Tibial nerve (tissue), 4 donors: ENCODE measurements around the gene HOPX. TPM values are rescaled to one million over a fixed set of nuclear protein-coding genes. Genes with fewer than 3 reads are reported as not detected.

ENCODE experiments used
- DNase-seq, 2 donors: peaks; one replicate each; pipeline ENCODE4 v3.0.0-alpha.2; 2019; ENCODE audit warnings: low spot score in 2 of 2
- H3K27ac ChIP-seq, 4 donors: fragments of 200-600 bp; sonication (generic) in 3 of 4; one replicate each; pipeline ENCODE4 v1.5.1; 2017 to 2019; ENCODE audit warnings: mild to moderate bottlenecking in 1 of 4
- H3K27me3 ChIP-seq, 2 donors: fragments of 200-600 bp; sonication (generic) in 1 of 2; one replicate each; pipeline versions ENCODE4 v1.5.1 to v1.6.0; 2017 to 2019
- H3K36me3 ChIP-seq, 3 donors: fragments of 200-600 bp; sonication (generic); one replicate each; pipeline ENCODE4 v1.5.1; 2018 to 2019
- H3K4me1 ChIP-seq, 4 donors: fragments of 200-600 bp; sonication (generic) in 3 of 4; one replicate each; pipeline ENCODE4 v1.5.1; 2017 to 2019
- H3K4me3 ChIP-seq, 4 donors: fragments of 200-600 bp; sonication (generic) in 3 of 4; one replicate each; pipeline ENCODE4 v1.5.1; 2017 to 2019; ENCODE audit warnings: mild to moderate bottlenecking in 1 of 4, moderate library complexity in 1 of 4
- H3K9me3 ChIP-seq, 4 donors: fragments of 200-600 bp; sonication (generic) in 3 of 4; one replicate each; pipeline ENCODE4 v1.5.1; 2017 to 2019
- EP300 ChIP-seq, 2 donors: sonication (generic); formaldehyde crosslinking; IDR thresholded peaks; one replicate each; pipeline ENCODE4 v1.6.1; 2017; ENCODE audit warnings: antibody characterized with exemption in 2 of 2, mild to moderate bottlenecking in 1 of 2
- POLR2A ChIP-seq, 2 donors: fragments of 450-650 bp; IDR thresholded peaks; one replicate each; pipeline ENCODE4 v1.6.1; 2017; ENCODE audit warnings: antibody characterized with exemption in 2 of 2, mild to moderate bottlenecking in 2 of 2, moderate library complexity in 2 of 2
- WGBS, 2 donors: methylation state at CpG; one replicate each; pipeline ENCODE4 v1.1.5; 2018; 5-methylcytosine and 5-hydroxymethylcytosine counted together
- total RNA-seq, 4 donors: library from RNA; depleted of rRNA; stranded (reverse); fragments of >200 nt; gene quantifications; one replicate each; pipeline ENCODE4 v1.1.0, GENCODE V29; 2016
- TF ChIP-seq, protein P1 (sequence below), 5 experiments: fragments of 200-600 bp in 3 of 5; fragments of 450-650 bp in 2 of 5; sonication (generic) in 3 of 5; IDR thresholded peaks; one replicate each; pipeline ENCODE4 v1.5.1; 2016 to 2019; ENCODE audit warnings: antibody characterized with exemption in 5 of 5, mild to moderate bottlenecking in 3 of 5, moderate library complexity in 2 of 5

HOPX gene
- total RNA-seq, 4 donors from 2014 or later, result 0.63 to 2.7 (median 1.9) TPM

- H3K27me3 ChIP-seq, result no peaks in the 10 kb centered on the region
- DNase-seq, result no peak
- no peak overlapping the region for H3K27ac ChIP-seq
- H3K4me3 ChIP-seq, result no peak overlapping the region
- TF ChIP-seq POLR2A (IDR thresholded peaks at IDR 0.05), result no peak
- no peak for TF ChIP-seq EP300 (IDR thresholded peaks at IDR 0.05)
- TF ChIP-seq, protein P1, sequence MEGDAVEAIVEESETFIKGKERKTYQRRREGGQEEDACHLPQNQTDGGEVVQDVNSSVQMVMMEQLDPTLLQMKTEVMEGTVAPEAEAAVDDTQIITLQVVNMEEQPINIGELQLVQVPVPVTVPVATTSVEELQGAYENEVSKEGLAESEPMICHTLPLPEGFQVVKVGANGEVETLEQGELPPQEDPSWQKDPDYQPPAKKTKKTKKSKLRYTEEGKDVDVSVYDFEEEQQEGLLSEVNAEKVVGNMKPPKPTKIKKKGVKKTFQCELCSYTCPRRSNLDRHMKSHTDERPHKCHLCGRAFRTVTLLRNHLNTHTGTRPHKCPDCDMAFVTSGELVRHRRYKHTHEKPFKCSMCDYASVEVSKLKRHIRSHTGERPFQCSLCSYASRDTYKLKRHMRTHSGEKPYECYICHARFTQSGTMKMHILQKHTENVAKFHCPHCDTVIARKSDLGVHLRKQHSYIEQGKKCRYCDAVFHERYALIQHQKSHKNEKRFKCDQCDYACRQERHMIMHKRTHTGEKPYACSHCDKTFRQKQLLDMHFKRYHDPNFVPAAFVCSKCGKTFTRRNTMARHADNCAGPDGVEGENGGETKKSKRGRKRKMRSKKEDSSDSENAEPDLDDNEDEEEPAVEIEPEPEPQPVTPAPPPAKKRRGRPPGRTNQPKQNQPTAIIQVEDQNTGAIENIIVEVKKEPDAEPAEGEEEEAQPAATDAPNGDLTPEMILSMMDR (IDR thresholded peaks at IDR 0.05), result no peak
- H3K36me3 ChIP-seq, result no peaks in the 10 kb centered on the region
- 91 to 95% methylated on average over 5 of the region's 5 CpGs for WGBS, 2 donors
- peaks cover 0 to 11% (median 0%) of the 10 kb centered on the region in 4 donors for H3K9me3 ChIP-seq
- H3K4me1 ChIP-seq, result no peaks in the 10 kb centered on the region
These were observed 32.9 kb downstream of the HOPX start for GRCh38 chr4:56648021-56648823.

DNA sequence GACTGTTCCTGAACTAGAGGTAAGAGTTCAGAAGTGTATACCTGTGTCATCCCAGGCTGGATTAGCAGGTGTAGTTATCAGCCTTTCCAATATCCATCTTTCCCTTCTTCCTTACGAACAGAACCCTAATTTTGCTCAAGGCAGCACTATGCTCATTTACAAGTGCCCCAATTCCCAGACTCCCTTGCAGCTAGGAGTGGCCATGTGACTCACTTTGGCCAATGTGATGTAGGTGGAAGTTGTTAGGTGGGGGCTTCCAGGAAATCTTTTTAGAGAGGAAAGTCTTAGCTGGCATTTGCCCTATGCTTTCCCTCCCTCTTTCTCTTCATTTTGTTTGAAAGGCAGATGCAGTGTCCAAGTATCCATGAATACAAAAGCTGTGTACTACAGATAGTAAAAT, 34.8 kb downstream of the HOPX start:
- Histone ChIP-seq H3K27me3 (no peaks in the 10 kb centered on the region), H3K27ac (no peak overlapping the region), H3K36me3 (no peaks in the 10 kb centered on the region), H3K4me3 (no peak overlapping the region), H3K9me3 (peaks cover 0 to 11% (median 0%) of the 10 kb centered on the region in 4 donors), H3K4me1 (no peaks in the 10 kb centered on the region)
- 81 to 93% methylated on average over 1 of the region's 1 CpG for WGBS, 2 donors
- TF ChIP-seq POLR2A (IDR thresholded peaks at IDR 0.05) (no peak), EP300 (IDR thresholded peaks at IDR 0.05) (no peak)
- TF ChIP-seq, protein P1 (IDR thresholded peaks at IDR 0.05), result no peak
- no peak for DNase-seq

- no peaks in the 10 kb centered on the region for H3K36me3 ChIP-seq
- H3K4me1 ChIP-seq, result no peaks in the 10 kb centered on the region
- TF ChIP-seq, protein P1 (IDR thresholded peaks at IDR 0.05), result no peak
- TF ChIP-seq POLR2A (IDR thresholded peaks at IDR 0.05), result no peak
- no peak for TF ChIP-seq EP300 (IDR thresholded peaks at IDR 0.05)
- WGBS, 2 donors, result 93 to 97% methylated on average over 6 of the region's 6 CpGs
- H3K27ac ChIP-seq, result no peak overlapping the region
- DNase-seq, result no peak
- no peaks in the 10 kb centered on the region for H3K27me3 ChIP-seq
- no peak overlapping the region for H3K4me3 ChIP-seq
- peaks cover 0 to 11% (median 0%) of the 10 kb centered on the region in 4 donors for H3K9me3 ChIP-seq
These were observed 37.5 kb downstream of the HOPX start for GRCh38 chr4:56643596-56643995.

- DNase-seq, result no peak
- no peaks in the 10 kb centered on the region for H3K4me1 ChIP-seq
- H3K4me3 ChIP-seq, result no peak overlapping the region
- H3K36me3 ChIP-seq, result no peaks in the 10 kb centered on the region
- no peak for TF ChIP-seq POLR2A (IDR thresholded peaks at IDR 0.05)
- TF ChIP-seq, protein P1 (IDR thresholded peaks at IDR 0.05), result no peak
- TF ChIP-seq EP300 (IDR thresholded peaks at IDR 0.05), result no peak
- 39 to 46% methylated on average over 4 of the region's 4 CpGs for WGBS, 2 donors
- H3K27me3 ChIP-seq, result no peaks in the 10 kb centered on the region
- peaks cover 0 to 5% (median 0%) of the 10 kb centered on the region in 4 donors for H3K9me3 ChIP-seq
- H3K27ac ChIP-seq, result no peak overlapping the region
These were observed 39.5 kb downstream of the HOPX start for GRCh38 chr4:56641494-56642051.
